ENCODE results near the gene HSBP1L1.

HSBP1L1 gene

DNA sequence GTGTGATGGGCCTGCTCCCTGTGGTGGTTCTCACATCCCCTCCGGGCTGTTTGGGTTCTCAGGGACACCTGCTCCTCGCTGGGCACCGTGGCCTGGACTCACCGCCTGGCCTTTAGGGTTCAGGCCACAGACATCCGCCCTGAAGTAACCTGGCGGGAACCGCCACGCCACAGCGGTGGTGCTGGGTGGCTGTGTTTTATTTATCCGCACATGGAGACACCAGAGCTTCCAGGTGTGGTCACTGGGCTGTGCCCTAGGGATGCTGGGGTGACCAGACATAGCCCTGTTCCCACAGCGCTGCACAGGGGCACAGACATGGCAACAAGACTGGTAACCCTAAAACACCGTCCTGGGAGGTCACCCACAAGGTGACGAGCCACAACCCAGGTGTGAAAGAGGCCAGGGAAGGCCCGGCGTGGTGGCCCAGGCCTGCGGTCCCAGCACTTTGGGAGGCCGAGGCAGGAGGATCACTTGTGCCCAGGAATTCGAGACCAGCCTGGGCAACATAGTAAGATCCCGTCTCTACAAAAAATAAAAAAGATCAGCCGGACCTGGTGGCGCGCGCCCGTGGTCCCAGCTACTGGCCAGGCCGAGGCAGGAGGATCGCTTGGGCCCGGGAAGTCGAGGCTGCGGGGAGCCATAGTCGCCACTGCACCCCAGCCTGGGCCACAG is 649 bp upstream of the HSBP1L1 start:
- Histone ChIP-seq H3K9me3 (ENCODE audit: control insufficient read depth, insufficient read depth, low read depth, low read length) (no peaks in the 10 kb centered on the region), H3K4me3 (ENCODE audit: low read depth, low read length) (peak overlapping the region; percentile 52), H3K27ac (ENCODE audit: extremely low read depth, low read depth, low read length) (peak overlapping the region; percentile 72; the same call in 1 of the 2 replicates), H3K4me1 (ENCODE audit: control insufficient read depth, insufficient read depth, low read length) (peaks cover 18% of the 10 kb centered on the region), H3K36me3 (ENCODE audit: control insufficient read depth in 2 of 2, insufficient read depth in 1 of 2, low read length in 2 of 2) (peaks cover 5 to 7% of the 10 kb centered on the region in 2 experiments; a peak in 2 of 3 replicates)
- ChIA-PET CTCF (no interaction called here), POLR2A (no interaction called here)
- TF ChIP-seq ZEB2 (tag by site-specific recombination; IDR thresholded peaks at IDR 0.05) (no peak), ZNF121 (tag by site-specific recombination; IDR thresholded peaks at IDR 0.05) (peak; percentile 98)

DNA sequence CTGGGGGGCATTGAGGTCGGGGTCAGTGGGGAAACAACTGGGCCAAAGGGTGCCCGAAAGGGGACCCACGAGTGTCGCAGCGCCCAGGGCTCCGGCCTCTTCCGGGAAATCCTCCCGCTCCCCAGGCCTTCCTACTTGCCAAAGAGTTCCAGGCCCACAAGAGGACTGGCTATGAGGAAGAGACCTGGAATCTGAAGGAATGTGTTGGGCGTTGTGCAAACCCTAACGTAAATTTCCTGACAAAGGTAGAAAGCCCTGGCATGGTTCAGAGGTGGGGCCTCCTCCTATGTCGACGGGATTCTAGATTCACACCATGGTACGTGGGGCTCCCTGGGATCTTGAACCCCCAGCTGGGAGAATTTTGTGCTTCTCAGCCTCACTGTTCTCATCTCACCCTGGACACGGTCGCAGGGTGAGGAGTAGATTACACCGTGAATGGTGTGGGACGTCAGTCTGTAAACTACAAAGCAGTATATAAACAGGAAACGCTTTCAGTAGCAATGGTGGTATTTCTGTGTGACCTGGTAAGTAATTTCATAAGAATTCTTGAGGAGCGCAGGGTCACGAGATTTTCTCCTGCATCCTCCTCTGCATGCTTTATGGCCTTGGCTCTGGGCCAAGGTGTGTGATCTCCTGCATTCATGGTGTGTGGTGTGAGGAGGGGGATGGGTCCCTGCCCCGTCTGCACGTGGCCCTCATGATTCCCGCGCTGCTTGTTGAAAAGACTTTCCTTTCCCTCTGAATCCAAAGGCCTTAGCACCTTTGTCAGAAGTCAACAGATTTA is 868 bp downstream of the HSBP1L1 start:
- Histone ChIP-seq H3K4me3 (ENCODE audit: low read depth, low read length) (peak overlapping the region; percentile 52), H3K4me1 (ENCODE audit: control insufficient read depth, insufficient read depth, low read length) (peaks cover 13% of the 10 kb centered on the region), H3K9me3 (ENCODE audit: control insufficient read depth, insufficient read depth, low read depth, low read length) (no peaks in the 10 kb centered on the region), H3K27ac (ENCODE audit: extremely low read depth, low read depth, low read length) (peak overlapping the region; percentile 72), H3K36me3 (ENCODE audit: control insufficient read depth in 2 of 2, insufficient read depth in 1 of 2, low read length in 2 of 2) (peaks cover 5 to 9% of the 10 kb centered on the region in 2 experiments; a peak in 2 of 3 replicates)
- ChIA-PET CTCF (interaction anchor here (0.6 to 1.7 kb wide), 4 partner anchors 18 to 347 kb away, joined by 3 to 10 read pairs (median 4); no protein-coding TSS in a partner anchor), POLR2A (interaction anchor here (0.5 kb wide), 1 partner anchor 14 kb away, joined by 3 read pairs; the partner anchor contains the start of gene SLC66A2)
- TF ChIP-seq ZNF777 (tag by site-specific recombination; IDR thresholded peaks at IDR 0.05; ENCODE audit: borderline replicate concordance): no peak
- no peak for TF ChIP-seq ZNF157 (tag by site-specific recombination; IDR thresholded peaks at IDR 0.05)
- no peak for TF ChIP-seq SP2 (tag by site-specific recombination; IDR thresholded peaks at IDR 0.05)
- TF ChIP-seq, protein P1, sequence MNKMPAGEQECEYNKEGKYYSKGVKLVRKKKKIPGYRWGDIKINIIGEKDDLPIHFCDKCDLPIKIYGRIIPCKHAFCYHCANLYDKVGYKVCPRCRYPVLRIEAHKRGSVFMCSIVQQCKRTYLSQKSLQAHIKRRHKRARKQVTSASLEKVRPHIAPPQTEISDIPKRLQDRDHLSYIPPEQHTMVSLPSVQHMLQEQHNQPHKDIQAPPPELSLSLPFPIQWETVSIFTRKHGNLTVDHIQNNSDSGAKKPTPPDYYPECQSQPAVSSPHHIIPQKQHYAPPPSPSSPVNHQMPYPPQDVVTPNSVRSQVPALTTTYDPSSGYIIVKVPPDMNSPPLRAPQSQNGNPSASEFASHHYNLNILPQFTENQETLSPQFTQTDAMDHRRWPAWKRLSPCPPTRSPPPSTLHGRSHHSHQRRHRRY (tag by site-specific recombination; IDR thresholded peaks at IDR 0.05): no peak
- no peak for TF ChIP-seq ZNF133 (tag by site-specific recombination; IDR thresholded peaks at IDR 0.05)
- no peak for TF ChIP-seq ZNF626 (tag by site-specific recombination; IDR thresholded peaks at IDR 0.05)
- TF ChIP-seq EGR2 (tag by site-specific recombination; IDR thresholded peaks at IDR 0.05; ENCODE audit: low read depth): peak; percentile 40; the same call in 1 of the 2 replicates
- TF ChIP-seq, protein P2, sequence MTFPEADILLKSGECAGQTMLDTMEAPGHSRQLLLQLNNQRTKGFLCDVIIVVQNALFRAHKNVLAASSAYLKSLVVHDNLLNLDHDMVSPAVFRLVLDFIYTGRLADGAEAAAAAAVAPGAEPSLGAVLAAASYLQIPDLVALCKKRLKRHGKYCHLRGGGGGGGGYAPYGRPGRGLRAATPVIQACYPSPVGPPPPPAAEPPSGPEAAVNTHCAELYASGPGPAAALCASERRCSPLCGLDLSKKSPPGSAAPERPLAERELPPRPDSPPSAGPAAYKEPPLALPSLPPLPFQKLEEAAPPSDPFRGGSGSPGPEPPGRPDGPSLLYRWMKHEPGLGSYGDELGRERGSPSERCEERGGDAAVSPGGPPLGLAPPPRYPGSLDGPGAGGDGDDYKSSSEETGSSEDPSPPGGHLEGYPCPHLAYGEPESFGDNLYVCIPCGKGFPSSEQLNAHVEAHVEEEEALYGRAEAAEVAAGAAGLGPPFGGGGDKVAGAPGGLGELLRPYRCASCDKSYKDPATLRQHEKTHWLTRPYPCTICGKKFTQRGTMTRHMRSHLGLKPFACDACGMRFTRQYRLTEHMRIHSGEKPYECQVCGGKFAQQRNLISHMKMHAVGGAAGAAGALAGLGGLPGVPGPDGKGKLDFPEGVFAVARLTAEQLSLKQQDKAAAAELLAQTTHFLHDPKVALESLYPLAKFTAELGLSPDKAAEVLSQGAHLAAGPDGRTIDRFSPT (tag by site-specific recombination; IDR thresholded peaks at IDR 0.05): no peak
- TF ChIP-seq ZBTB20 (tag by site-specific recombination; IDR thresholded peaks at IDR 0.05): peak; percentile 49
- TF ChIP-seq, protein P3, sequence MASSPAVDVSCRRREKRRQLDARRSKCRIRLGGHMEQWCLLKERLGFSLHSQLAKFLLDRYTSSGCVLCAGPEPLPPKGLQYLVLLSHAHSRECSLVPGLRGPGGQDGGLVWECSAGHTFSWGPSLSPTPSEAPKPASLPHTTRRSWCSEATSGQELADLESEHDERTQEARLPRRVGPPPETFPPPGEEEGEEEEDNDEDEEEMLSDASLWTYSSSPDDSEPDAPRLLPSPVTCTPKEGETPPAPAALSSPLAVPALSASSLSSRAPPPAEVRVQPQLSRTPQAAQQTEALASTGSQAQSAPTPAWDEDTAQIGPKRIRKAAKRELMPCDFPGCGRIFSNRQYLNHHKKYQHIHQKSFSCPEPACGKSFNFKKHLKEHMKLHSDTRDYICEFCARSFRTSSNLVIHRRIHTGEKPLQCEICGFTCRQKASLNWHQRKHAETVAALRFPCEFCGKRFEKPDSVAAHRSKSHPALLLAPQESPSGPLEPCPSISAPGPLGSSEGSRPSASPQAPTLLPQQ (tag by site-specific recombination; IDR thresholded peaks at IDR 0.05): peak; percentile 80
- TF ChIP-seq, protein P4, sequence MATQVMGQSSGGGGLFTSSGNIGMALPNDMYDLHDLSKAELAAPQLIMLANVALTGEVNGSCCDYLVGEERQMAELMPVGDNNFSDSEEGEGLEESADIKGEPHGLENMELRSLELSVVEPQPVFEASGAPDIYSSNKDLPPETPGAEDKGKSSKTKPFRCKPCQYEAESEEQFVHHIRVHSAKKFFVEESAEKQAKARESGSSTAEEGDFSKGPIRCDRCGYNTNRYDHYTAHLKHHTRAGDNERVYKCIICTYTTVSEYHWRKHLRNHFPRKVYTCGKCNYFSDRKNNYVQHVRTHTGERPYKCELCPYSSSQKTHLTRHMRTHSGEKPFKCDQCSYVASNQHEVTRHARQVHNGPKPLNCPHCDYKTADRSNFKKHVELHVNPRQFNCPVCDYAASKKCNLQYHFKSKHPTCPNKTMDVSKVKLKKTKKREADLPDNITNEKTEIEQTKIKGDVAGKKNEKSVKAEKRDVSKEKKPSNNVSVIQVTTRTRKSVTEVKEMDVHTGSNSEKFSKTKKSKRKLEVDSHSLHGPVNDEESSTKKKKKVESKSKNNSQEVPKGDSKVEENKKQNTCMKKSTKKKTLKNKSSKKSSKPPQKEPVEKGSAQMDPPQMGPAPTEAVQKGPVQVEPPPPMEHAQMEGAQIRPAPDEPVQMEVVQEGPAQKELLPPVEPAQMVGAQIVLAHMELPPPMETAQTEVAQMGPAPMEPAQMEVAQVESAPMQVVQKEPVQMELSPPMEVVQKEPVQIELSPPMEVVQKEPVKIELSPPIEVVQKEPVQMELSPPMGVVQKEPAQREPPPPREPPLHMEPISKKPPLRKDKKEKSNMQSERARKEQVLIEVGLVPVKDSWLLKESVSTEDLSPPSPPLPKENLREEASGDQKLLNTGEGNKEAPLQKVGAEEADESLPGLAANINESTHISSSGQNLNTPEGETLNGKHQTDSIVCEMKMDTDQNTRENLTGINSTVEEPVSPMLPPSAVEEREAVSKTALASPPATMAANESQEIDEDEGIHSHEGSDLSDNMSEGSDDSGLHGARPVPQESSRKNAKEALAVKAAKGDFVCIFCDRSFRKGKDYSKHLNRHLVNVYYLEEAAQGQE (tag by site-specific recombination; IDR thresholded peaks at IDR 0.05): no peak
- TF ChIP-seq, protein P5, sequence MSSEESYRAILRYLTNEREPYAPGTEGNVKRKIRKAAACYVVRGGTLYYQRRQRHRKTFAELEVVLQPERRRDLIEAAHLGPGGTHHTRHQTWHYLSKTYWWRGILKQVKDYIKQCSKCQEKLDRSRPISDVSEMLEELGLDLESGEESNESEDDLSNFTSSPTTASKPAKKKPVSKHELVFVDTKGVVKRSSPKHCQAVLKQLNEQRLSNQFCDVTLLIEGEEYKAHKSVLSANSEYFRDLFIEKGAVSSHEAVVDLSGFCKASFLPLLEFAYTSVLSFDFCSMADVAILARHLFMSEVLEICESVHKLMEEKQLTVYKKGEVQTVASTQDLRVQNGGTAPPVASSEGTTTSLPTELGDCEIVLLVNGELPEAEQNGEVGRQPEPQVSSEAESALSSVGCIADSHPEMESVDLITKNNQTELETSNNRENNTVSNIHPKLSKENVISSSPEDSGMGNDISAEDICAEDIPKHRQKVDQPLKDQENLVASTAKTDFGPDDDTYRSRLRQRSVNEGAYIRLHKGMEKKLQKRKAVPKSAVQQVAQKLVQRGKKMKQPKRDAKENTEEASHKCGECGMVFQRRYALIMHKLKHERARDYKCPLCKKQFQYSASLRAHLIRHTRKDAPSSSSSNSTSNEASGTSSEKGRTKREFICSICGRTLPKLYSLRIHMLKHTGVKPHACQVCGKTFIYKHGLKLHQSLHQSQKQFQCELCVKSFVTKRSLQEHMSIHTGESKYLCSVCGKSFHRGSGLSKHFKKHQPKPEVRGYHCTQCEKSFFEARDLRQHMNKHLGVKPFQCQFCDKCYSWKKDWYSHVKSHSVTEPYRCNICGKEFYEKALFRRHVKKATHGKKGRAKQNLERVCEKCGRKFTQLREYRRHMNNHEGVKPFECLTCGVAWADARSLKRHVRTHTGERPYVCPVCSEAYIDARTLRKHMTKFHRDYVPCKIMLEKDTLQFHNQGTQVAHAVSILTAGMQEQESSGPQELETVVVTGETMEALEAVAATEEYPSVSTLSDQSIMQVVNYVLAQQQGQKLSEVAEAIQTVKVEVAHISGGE (tag by site-specific recombination; conservative IDR thresholded peaks at IDR 0.05; ENCODE audit: low read depth): peak; percentile 91
- TF ChIP-seq YY2 (tag by site-specific recombination; IDR thresholded peaks at IDR 0.05): peak; percentile 34; the same call in 1 of the 2 replicates
- TF ChIP-seq, protein P6, sequence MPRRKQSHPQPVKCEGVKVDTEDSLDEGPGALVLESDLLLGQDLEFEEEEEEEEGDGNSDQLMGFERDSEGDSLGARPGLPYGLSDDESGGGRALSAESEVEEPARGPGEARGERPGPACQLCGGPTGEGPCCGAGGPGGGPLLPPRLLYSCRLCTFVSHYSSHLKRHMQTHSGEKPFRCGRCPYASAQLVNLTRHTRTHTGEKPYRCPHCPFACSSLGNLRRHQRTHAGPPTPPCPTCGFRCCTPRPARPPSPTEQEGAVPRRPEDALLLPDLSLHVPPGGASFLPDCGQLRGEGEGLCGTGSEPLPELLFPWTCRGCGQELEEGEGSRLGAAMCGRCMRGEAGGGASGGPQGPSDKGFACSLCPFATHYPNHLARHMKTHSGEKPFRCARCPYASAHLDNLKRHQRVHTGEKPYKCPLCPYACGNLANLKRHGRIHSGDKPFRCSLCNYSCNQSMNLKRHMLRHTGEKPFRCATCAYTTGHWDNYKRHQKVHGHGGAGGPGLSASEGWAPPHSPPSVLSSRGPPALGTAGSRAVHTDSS (tag by site-specific recombination; IDR thresholded peaks at IDR 0.05): no peak
- no peak for TF ChIP-seq ZNF341 (tag by site-specific recombination; IDR thresholded peaks at IDR 0.05; ENCODE audit: low read depth)

Measured in HEK293 (cell line).